ENCODE data around the gene RBM4. TPM values are rescaled to one million over a fixed set of nuclear protein-coding genes. Genes with fewer than 3 reads are reported as not detected.

RBM4 gene
- total and polyA plus RNA-seq, 4 donors: 36.9 to 59.2 (median 46.4) TPM

DNA sequence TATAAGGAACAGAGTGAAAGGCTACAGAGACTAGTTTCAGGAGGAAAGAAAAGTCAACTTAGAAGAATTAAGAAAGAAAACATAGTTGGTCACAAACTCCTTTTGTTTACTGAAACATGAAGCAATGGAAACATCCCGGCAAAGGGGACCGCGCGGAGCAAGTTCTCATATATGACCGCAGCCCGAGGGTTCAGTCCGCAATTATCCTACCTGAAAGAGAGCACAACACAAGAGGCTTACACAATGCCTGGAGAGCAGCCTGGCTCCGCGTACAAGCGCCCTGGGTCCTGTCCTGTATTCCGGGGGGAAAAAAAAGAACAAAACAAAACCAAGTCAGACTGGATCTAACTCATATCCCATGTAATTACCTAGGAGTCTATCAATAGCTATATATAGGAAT is 26.9 kb downstream of the RBM4 start:
- WGBS: 75% methylated on average over 11 of the region's 11 CpGs
- no peaks in the 10 kb centered on the region for H3K27me3 ChIP-seq (ENCODE audit: control insufficient read depth in 4 of 4, insufficient read depth in 4 of 4, low read length in 3 of 4)
- H3K36me3 ChIP-seq (ENCODE audit: control insufficient read depth in 4 of 4, insufficient read depth in 3 of 4, low read depth in 1 of 4, low read length in 3 of 4): peaks cover 6 to 33% (median 26%) of the 10 kb centered on the region in 4 donors
- no peak overlapping the region for H3K27ac ChIP-seq (ENCODE audit: low read depth in 1 of 2, low read length in 2 of 2)
- TF ChIP-seq FOXA1 (IDR thresholded peaks at IDR 0.05) (no peak), NR2F2 (IDR thresholded peaks at IDR 0.05) (no peak), YY1 (IDR thresholded peaks at IDR 0.05) (no peak), HNF4A (conservative IDR thresholded peaks at IDR 0.05) (peak in 1 of 2 donors; percentile 12)
- TF ChIP-seq, protein P1, sequence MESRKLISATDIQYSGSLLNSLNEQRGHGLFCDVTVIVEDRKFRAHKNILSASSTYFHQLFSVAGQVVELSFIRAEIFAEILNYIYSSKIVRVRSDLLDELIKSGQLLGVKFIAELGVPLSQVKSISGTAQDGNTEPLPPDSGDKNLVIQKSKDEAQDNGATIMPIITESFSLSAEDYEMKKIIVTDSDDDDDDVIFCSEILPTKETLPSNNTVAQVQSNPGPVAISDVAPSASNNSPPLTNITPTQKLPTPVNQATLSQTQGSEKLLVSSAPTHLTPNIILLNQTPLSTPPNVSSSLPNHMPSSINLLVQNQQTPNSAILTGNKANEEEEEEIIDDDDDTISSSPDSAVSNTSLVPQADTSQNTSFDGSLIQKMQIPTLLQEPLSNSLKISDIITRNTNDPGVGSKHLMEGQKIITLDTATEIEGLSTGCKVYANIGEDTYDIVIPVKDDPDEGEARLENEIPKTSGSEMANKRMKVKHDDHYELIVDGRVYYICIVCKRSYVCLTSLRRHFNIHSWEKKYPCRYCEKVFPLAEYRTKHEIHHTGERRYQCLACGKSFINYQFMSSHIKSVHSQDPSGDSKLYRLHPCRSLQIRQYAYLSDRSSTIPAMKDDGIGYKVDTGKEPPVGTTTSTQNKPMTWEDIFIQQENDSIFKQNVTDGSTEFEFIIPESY (IDR thresholded peaks at IDR 0.05): peak; percentile 19
- DNase-seq (ENCODE audit: low spot score): no peak
- H3K4me3 ChIP-seq (ENCODE audit: low read depth in 1 of 3, low read length in 3 of 3): no peak overlapping the region
- H3K9me3 ChIP-seq (ENCODE audit: control insufficient read depth in 4 of 4, low read length in 3 of 4): no peaks in the 10 kb centered on the region
- no peak overlapping the region for H3K9ac ChIP-seq (ENCODE audit: low read depth in 1 of 2, low read length in 2 of 2)
- H3K4me1 ChIP-seq (ENCODE audit: control insufficient read depth in 4 of 4, insufficient read depth in 4 of 4, low read length in 3 of 4): no peaks in the 10 kb centered on the region

DNA sequence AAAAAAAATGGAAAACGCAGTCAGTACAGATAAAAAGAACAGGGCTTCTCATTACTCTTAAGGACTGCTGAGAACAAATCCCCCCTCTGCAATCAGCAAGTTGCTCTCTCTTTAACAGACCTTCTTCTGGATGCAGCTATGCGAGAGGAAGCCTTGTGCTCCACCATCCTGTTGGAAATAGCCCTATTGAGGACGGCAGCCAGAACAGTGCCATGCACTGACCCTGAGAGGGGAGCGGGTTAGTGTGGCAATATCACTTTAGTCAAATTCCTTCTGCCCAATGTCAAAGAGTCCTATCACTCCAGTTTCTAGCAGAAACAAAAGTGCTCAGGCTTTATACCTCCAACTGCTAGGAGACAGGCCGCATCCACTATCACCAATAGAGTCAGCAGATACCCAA is 32.3 kb downstream of the RBM4 start:
- no peak for DNase-seq (ENCODE audit: low spot score)
- no peak for TF ChIP-seq SP1 (IDR thresholded peaks at IDR 0.05)
- no peak for TF ChIP-seq RXRA (IDR thresholded peaks at IDR 0.05)
- TF ChIP-seq GABPA (IDR thresholded peaks at IDR 0.05 in 1 of 2, conservative IDR thresholded peaks at IDR 0.05 in 1 of 2): no peak
- TF ChIP-seq EGR1 (IDR thresholded peaks at IDR 0.05; ENCODE audit: low read depth in 2 of 2): no peak
- TF ChIP-seq, protein P2, sequence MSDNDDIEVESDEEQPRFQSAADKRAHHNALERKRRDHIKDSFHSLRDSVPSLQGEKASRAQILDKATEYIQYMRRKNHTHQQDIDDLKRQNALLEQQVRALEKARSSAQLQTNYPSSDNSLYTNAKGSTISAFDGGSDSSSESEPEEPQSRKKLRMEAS (IDR thresholded peaks at IDR 0.05): no peak
- TF ChIP-seq, protein P3, sequence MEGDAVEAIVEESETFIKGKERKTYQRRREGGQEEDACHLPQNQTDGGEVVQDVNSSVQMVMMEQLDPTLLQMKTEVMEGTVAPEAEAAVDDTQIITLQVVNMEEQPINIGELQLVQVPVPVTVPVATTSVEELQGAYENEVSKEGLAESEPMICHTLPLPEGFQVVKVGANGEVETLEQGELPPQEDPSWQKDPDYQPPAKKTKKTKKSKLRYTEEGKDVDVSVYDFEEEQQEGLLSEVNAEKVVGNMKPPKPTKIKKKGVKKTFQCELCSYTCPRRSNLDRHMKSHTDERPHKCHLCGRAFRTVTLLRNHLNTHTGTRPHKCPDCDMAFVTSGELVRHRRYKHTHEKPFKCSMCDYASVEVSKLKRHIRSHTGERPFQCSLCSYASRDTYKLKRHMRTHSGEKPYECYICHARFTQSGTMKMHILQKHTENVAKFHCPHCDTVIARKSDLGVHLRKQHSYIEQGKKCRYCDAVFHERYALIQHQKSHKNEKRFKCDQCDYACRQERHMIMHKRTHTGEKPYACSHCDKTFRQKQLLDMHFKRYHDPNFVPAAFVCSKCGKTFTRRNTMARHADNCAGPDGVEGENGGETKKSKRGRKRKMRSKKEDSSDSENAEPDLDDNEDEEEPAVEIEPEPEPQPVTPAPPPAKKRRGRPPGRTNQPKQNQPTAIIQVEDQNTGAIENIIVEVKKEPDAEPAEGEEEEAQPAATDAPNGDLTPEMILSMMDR (IDR thresholded peaks at IDR 0.05; ENCODE audit: low read depth, low read length, missing input control): no peak
- no peak for TF ChIP-seq TAF1 (conservative IDR thresholded peaks at IDR 0.05)
- no peak for TF ChIP-seq RAD21 (IDR thresholded peaks at IDR 0.05)
- TF ChIP-seq, protein P1 (IDR thresholded peaks at IDR 0.05): no peak

More for the DNA sequence above, 32.3 kb downstream of the RBM4 start:
- H3K27ac ChIP-seq (ENCODE audit: low read depth in 1 of 2, low read length in 2 of 2): no peak overlapping the region
- H3K27me3 ChIP-seq (ENCODE audit: control insufficient read depth in 4 of 4, insufficient read depth in 4 of 4, low read length in 3 of 4): no peaks in the 10 kb centered on the region
- H3K4me3 ChIP-seq (ENCODE audit: low read depth in 1 of 3, low read length in 3 of 3): no peak overlapping the region
- 83% methylated on average over 5 of the region's 5 CpGs for WGBS
- H3K9me3 ChIP-seq (ENCODE audit: control insufficient read depth in 4 of 4, low read length in 3 of 4): no peaks in the 10 kb centered on the region
- H3K9ac ChIP-seq (ENCODE audit: low read depth in 1 of 2, low read length in 2 of 2): no peak overlapping the region
- H3K4me1 ChIP-seq (ENCODE audit: control insufficient read depth in 4 of 4, insufficient read depth in 4 of 4, low read length in 3 of 4): peaks cover 0 to 15% (median 12%) of the 10 kb centered on the region in 4 donors
- H3K36me3 ChIP-seq (ENCODE audit: control insufficient read depth in 4 of 4, insufficient read depth in 3 of 4, low read depth in 1 of 4, low read length in 3 of 4): peaks cover 2 to 24% (median 15%) of the 10 kb centered on the region in 4 donors

All from liver (tissue), 9 donors.